H1 (cell line): ENCODE results near the gene VEGFD. TPM values are rescaled to one million over a fixed set of nuclear protein-coding genes. Genes with fewer than 3 reads are reported as not detected.

ENCODE experiments used
- SP4 ChIP-seq: IDR thresholded peaks from 2 replicates; pipeline ENCODE4 v1.6.1; 2012; ENCODE audit warnings: low read length, inconsistent platforms
- SRF ChIP-seq: IDR thresholded peaks from 2 replicates; pipeline ENCODE4 v1.6.1; 2011; ENCODE audit warnings: mild to moderate bottlenecking, low read depth, low read length, moderate library complexity
- TEAD4 ChIP-seq: IDR thresholded peaks from 2 replicates; pipeline ENCODE4 v1.6.1; 2012; ENCODE audit warnings: low read depth, low read length, inconsistent platforms, mixed read lengths
- YY1 ChIP-seq: IDR thresholded peaks from 2 replicates; pipeline ENCODE4 v1.6.1; 2011; ENCODE audit warnings: low read depth, mild to moderate bottlenecking, low read length
- ZNF274 ChIP-seq: IDR thresholded peaks from 2 replicates; pipeline ENCODE4 v1.7.0; 2012; ENCODE audit warnings: low read length, borderline replicate concordance; ENCODE audit errors: extremely low read depth
- polyA plus RNA-seq, 7 experiments: library from polyadenylated mRNA; depleted of rRNA in 3 of 7; stranded (reverse) in 5 of 7; unstranded in 2 of 7; fragments of >200 nt in 5 of 7; fragments of 200-250 nt in 2 of 7; gene quantifications; 1 replicate in 5 of 7; 2 replicates in 1 of 7; 4 replicates in 1 of 7; pipeline versions ENCODE4 v1.2.1 to v1.2.3, GENCODE V29; 2011 to 2013; ENCODE audit warnings: missing spikeins in 2 of 7, mixed read lengths in 2 of 7
- total RNA-seq: library from RNA; stranded (reverse); fragmentation: NEBNext Ultra II Directional; extraction: Animal tissue kit (Norgen Biotek cat#: 25700); gene quantifications from 2 replicates; pipeline ENCODE4 v1.2.1, GENCODE V29; 2021

VEGFD gene
- total and polyA plus RNA-seq, 2 of the 8 experiments (the other 6 are each of a cell fraction or from before 2014, with no cell fraction given), result 0.06 TPM; not detected in 1

DNA sequence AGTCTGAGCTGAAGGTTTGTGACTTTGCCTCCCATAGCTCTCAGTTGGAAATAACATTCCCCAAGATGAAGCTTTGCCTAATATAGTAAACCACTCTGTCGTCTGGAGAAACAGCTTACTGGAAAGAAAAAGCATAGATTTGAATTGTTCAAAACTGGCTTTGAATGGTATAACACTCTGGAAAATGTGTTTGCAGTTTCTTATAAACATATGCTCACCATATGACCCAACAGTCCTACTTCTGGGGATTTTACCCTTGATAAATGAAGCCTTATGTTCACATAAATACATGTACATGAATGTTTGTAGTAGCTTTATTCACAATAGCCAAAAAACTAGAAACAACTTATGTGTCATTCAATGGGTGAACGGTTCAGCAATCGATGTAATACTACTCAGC, 10.2 kb downstream of the VEGFD start (continued):
- no peak for TF ChIP-seq SP4
- TF ChIP-seq TEAD4, result no peak
- no peak for TF ChIP-seq SRF
- TF ChIP-seq YY1, result no peak
- no peak for TF ChIP-seq ZNF274
